ENCODE measurements around the gene DNMT3A.

DNMT3A gene

GRCh38 chr2:25323610-25324189 lies 18.0 kb downstream of the DNMT3A start:
- FAIRE-seq, result no peak

DNA sequence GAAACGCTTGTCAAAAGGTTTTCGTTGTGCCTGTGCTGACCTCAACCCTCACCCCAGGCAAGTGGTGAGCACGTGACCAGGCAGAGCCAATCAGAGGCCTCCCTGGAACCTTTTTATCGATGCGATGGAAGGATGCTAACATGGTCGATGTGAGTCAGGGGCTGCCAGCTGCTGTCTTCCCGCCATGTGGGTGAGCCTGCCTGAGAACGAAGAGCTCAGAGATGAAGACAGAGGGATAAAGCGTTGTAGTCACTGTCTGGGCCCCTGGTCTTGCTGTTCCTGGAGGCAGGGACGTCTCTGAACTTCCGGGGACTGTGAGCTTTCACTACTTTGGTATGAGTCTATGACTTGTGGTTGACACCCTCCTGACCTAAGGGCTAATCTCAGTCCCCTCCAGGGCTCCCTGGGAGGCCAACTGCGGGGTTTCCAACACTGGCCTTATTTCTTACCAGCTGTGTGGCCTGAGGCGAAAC lies 18.6 kb downstream of the DNMT3A start:
- FAIRE-seq, result no peak

- no peak for FAIRE-seq
Measured at GRCh38 chr2:25322312-25322711, 19.4 kb downstream of the DNMT3A start.

DNA sequence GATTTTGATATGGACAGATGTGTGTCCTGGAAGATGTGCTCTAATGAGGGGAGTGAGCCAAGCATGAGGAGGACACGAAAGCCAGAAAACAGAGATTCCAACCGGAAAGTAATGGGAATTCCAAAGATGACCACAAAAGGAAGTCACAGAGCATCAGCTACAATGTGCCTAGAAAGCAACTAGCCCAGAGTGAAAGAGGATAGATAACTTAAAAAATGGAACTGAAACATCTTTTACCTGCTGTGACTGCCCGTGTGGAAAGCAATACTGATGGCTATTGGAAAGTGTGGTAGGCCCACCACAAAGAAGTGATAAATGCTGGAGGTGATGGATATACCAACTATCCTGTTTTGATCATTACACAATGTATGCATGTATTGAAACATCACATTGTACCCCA lies 21.6 kb downstream of the DNMT3A start:
- no peak for FAIRE-seq

DNA sequence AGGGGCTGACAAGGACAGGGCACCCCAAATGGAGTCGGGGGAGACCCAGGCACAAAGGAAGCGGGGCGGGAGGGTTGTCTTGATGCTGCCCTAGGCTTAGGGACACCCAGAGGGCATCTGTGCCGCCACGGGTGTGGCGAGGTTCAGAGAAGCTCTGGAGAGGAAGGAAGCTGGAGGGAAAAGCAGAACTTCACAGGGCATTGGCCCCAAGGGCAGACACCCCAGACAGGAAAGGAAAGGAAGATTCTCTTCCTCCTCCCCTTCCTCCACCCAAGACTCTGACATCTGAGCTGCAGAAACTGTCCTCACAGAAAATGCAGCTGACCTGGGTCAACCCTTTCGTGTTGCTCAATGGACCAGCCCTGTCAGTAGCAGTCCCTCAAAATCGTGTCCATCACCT lies 25.6 kb downstream of the DNMT3A start:
- FAIRE-seq, result no peak

DNA sequence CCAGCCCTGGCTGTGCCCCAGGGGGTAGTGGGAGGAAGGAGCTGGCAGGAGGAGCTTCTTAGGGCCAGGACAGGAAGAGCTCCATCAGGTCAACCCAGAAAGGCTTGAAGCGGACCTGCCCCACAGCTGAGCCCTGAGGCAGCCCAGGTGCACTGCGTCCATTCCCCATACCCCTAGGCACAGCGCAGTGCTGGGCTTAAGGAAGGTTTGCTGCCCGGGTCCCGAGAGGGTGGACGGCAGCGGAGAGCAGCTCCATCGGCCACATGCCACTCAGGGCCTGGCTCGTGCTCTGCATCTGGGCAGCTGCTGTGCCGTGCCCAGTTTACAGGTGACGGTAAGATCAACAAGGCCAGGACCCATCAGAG lies 26.4 kb downstream of the DNMT3A start:
- no peak for FAIRE-seq

- no peak for FAIRE-seq
Measured at GRCh38 chr2:25314514-25315315, 27.0 kb downstream of the DNMT3A start.

DNA sequence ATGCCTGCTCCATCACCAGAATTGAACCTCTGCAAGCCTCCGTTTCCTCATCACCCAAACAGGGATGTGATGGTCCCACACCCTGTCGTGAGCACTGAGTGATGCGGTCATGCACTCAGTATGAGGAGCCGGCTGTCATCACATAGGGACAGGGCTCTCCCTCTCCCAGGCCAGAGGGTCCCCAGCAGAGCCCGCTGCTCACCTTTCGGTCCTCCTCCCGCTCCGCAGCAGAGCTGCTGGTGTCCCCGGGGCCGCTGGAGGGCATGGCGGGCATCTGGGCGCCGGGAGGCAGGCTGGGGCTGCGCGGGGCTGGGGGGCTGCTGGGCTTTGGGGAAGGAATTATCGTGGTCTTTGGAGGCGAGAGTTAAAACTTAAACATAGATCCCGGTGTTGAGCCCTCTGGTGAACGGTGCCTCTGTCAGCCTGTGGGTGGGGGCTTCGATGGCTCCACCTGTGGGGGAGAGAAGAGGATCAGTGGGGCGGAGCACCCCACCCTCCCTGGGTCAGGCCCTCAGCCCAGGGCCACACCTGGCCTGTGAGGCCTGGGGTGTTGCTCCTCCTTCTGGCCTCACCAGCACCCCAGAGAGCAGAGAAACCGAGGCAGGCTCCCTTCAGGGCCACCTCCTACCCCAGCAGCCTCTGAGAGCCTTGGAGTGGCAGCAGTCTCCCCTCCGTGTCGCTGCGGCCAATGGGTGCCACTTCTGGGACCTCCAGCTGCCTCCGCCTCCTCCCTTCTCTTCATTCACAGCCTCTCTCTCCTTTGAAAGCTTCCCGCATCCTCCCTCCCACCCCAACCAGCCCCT lies 27.8 kb downstream of the DNMT3A start:
- no peak for FAIRE-seq

- FAIRE-seq, result no peak
Measured at GRCh38 chr2:25312958-25313710, 28.6 kb downstream of the DNMT3A start.

GRCh38 chr2:25311865-25312575 lies 29.7 kb downstream of the DNMT3A start:
- no peak for FAIRE-seq

- FAIRE-seq, result no peak
Measured at GRCh38 chr2:25310965-25311864, 30.5 kb downstream of the DNMT3A start.

GRCh38 chr2:25310709-25310964 lies 31.1 kb downstream of the DNMT3A start:
- no peak for FAIRE-seq

GRCh38 chr2:25309402-25309801 lies 32.3 kb downstream of the DNMT3A start:
- FAIRE-seq, result no peak

- FAIRE-seq, result no peak
Measured at GRCh38 chr2:25308599-25308998, 33.1 kb downstream of the DNMT3A start.

DNA sequence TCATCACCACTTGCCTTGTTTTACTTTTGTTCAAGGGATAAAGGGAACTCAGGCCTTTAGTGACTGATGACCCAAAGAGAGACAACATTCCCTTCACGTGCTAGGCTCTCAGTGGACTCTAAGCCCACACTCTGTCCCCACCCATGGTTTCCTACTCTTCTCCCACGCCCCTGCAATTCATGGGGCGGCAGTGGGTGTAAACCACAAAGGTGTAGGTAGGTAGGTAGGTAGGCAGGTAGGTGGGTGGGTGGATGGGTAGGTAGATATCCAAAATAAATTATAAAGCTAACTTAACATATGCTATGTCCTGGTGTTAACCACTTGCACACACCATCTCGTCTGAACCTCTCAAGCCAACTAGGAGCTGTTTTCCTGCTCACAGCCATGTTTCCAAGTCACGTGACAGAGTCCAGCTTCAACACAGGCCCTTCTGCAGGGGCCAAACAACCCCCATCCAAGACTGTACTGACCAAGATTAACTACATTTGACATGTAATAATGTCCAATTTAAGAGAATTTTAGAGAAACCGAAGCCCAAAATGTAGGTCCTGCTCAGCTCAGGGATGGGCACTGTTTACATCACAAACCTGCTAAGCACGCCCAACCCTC lies 33.7 kb downstream of the DNMT3A start:
- no peak for FAIRE-seq

GRCh38 chr2:25306777-25307368 lies 34.9 kb downstream of the DNMT3A start:
- no peak for FAIRE-seq

GRCh38 chr2:25305775-25306174 lies 36.0 kb downstream of the DNMT3A start:
- no peak for FAIRE-seq

GRCh38 chr2:25304826-25305596 lies 36.7 kb downstream of the DNMT3A start:
- no peak for FAIRE-seq

- FAIRE-seq, result no peak
Measured at GRCh38 chr2:25304321-25304720, 37.4 kb downstream of the DNMT3A start.
